LHCN-M2 (cell line): ENCODE data around the gene APRT. TPM values are rescaled to one million over a fixed set of nuclear protein-coding genes. Genes with fewer than 3 reads are reported as not detected.

Experiments
- DNase-seq: peaks from one replicate; pipeline ENCODE4 v3.0.0-alpha.2; 2012; ENCODE audit warnings: low read depth
- total RNA-seq: library from RNA; depleted of rRNA; stranded (reverse); fragments of >200 nt; gene quantifications from 2 replicates; pipeline ENCODE4 v1.2.3, GENCODE V29; 2014

APRT gene
- total RNA-seq, 1 experiment from 2014 or later: 145 TPM

GRCh38 chr16:88807626-88808453 is 3.9 kb downstream of the APRT start:
- no peak for DNase-seq

- DNase-seq: no peak
These were observed 4.5 kb downstream of the APRT start for GRCh38 chr16:88807142-88807625.

- no peak for DNase-seq
These were observed 5.1 kb downstream of the APRT start for GRCh38 chr16:88806491-88807111.

- no peak for DNase-seq
These were observed 5.8 kb downstream of the APRT start for GRCh38 chr16:88805887-88806393.

- DNase-seq: no peak
These were observed 6.4 kb downstream of the APRT start for GRCh38 chr16:88805340-88805715.

GRCh38 chr16:88804552-88805339 is 7.0 kb downstream of the APRT start:
- no peak for DNase-seq

GRCh38 chr16:88804173-88804551 is 7.6 kb downstream of the APRT start:
- no peak for DNase-seq

GRCh38 chr16:88803264-88803987 is 8.3 kb downstream of the APRT start, which contains the start of gene CDT1:
CDT1 (plus strand) TSS chr16:88803789; CDS start chr16:88803832, 43 bp downstream.
- DNase-seq: peak; percentile 76

GRCh38 chr16:88800277-88800592 is 11.5 kb downstream of the APRT start:
- DNase-seq: no peak

- no peak for DNase-seq
These were observed 12.0 kb downstream of the APRT start for GRCh38 chr16:88799569-88800276.

GRCh38 chr16:88798772-88799455 is 12.8 kb downstream of the APRT start:
- peak; percentile 41 for DNase-seq

GRCh38 chr16:88798073-88798472 is 13.7 kb downstream of the APRT start:
- no peak for DNase-seq

- DNase-seq: no peak
These were observed 15.4 kb downstream of the APRT start for GRCh38 chr16:88796278-88796677.

GRCh38 chr16:88793251-88793954 is 18.3 kb downstream of the APRT start:
- no peak for DNase-seq

GRCh38 chr16:88792668-88793250 is 19.0 kb downstream of the APRT start:
- DNase-seq: no peak

- peak; percentile 22 for DNase-seq
These were observed 19.6 kb downstream of the APRT start for GRCh38 chr16:88792078-88792550.

- DNase-seq: no peak
These were observed 21.2 kb downstream of the APRT start for GRCh38 chr16:88790312-88791211.

- DNase-seq: no peak
These were observed 22.1 kb downstream of the APRT start for GRCh38 chr16:88789594-88789993.
